Osteocyte (in vitro differentiated cells): Measurements from ENCODE around the gene BDH1. TPM values are rescaled to one million over a fixed set of nuclear protein-coding genes. Genes with fewer than 3 reads are reported as not detected.

ENCODE experiments used
- DNase-seq: peaks from one replicate; pipeline ENCODE4 v3.0.0; 2021; ENCODE audit warnings: mixed read lengths; ENCODE audit not compliant: unreplicated experiment; ENCODE audit errors: extremely low spot score
- H3K27ac Mint-ChIP-seq: one replicate; pipeline ENCODE4 v1.8.0; 2021; ENCODE audit warnings: mild to moderate bottlenecking, mixed read lengths; ENCODE audit not compliant: unreplicated experiment
- H3K27me3 Mint-ChIP-seq: one replicate; pipeline ENCODE4 v1.8.0; 2021; ENCODE audit warnings: mixed read lengths; ENCODE audit not compliant: unreplicated experiment
- H3K36me3 Mint-ChIP-seq: one replicate; pipeline ENCODE4 v1.8.0; 2021; ENCODE audit warnings: mixed read lengths; ENCODE audit not compliant: unreplicated experiment
- H3K4me1 Mint-ChIP-seq: one replicate; pipeline ENCODE4 v1.8.0; 2021; ENCODE audit warnings: mixed read lengths; ENCODE audit not compliant: unreplicated experiment
- H3K4me3 Mint-ChIP-seq: one replicate; pipeline ENCODE4 v1.8.0; 2021; ENCODE audit warnings: mild to moderate bottlenecking, moderate library complexity, mixed read lengths; ENCODE audit not compliant: unreplicated experiment
- H3K9me3 Mint-ChIP-seq: one replicate; pipeline ENCODE4 v1.8.0; 2021; ENCODE audit warnings: mixed read lengths; ENCODE audit not compliant: unreplicated experiment
- total RNA-seq: library from RNA; stranded (reverse); gene quantifications from 2 replicates; pipeline ENCODE4 v1.2.1, GENCODE V29; 2021
- TF ChIP-seq, protein P1 (sequence below): fragments of 200-600 bp; sonication (generic); IDR thresholded peaks from 2 replicates; pipeline ENCODE4 v1.5.0; 2021; ENCODE audit warnings: antibody characterized with exemption, mild to moderate bottlenecking, moderate library complexity

The BDH1 gene
- total RNA-seq, 1 donor from 2014 or later = 12.1 TPM

DNA sequence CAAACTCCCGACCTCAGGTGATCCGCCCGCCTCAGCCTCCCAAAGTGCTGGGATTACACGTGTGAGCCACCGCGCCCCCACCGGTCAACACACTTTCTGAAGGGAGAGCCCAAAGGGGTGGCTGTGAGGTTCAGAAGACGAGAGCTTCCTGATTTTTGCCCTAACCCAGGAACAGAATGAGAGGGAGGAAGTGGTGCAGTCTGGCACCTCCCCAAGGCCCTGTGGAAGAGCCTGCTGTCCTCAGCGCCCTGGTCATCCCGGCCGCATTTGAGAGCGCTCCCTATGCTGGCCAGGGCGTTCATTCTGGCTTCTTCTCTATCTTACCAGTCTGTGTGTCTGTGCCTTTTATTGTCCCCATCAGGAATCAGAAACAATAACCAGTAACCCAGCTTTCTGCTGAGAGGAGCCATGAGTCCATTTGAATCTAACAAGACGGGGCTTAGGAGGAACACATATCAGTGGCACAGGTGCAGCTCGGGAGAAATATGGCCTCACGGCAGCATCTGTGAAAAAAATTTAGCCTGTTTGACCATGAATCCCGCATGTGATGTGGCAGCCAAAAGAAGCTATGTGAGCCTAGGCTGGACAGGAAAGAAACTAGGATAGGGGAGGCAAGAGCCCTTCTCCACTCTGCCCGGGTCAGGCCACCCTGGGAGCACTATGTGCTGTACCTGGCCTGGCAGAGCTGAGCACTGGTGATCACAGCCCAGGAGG, 12.9 kb downstream of the BDH1 start:
- H3K9me3 Mint-ChIP-seq = no peaks in the 10 kb centered on the region
- peaks cover 7% of the 10 kb centered on the region for H3K4me1 Mint-ChIP-seq
- H3K27ac Mint-ChIP-seq = no peak overlapping the region
- no peak overlapping the region for H3K4me3 Mint-ChIP-seq
- TF ChIP-seq, protein P1, sequence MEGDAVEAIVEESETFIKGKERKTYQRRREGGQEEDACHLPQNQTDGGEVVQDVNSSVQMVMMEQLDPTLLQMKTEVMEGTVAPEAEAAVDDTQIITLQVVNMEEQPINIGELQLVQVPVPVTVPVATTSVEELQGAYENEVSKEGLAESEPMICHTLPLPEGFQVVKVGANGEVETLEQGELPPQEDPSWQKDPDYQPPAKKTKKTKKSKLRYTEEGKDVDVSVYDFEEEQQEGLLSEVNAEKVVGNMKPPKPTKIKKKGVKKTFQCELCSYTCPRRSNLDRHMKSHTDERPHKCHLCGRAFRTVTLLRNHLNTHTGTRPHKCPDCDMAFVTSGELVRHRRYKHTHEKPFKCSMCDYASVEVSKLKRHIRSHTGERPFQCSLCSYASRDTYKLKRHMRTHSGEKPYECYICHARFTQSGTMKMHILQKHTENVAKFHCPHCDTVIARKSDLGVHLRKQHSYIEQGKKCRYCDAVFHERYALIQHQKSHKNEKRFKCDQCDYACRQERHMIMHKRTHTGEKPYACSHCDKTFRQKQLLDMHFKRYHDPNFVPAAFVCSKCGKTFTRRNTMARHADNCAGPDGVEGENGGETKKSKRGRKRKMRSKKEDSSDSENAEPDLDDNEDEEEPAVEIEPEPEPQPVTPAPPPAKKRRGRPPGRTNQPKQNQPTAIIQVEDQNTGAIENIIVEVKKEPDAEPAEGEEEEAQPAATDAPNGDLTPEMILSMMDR = no peak
- no peaks in the 10 kb centered on the region for H3K27me3 Mint-ChIP-seq
- H3K36me3 Mint-ChIP-seq = peaks cover 2% of the 10 kb centered on the region
- no peak for DNase-seq

DNA sequence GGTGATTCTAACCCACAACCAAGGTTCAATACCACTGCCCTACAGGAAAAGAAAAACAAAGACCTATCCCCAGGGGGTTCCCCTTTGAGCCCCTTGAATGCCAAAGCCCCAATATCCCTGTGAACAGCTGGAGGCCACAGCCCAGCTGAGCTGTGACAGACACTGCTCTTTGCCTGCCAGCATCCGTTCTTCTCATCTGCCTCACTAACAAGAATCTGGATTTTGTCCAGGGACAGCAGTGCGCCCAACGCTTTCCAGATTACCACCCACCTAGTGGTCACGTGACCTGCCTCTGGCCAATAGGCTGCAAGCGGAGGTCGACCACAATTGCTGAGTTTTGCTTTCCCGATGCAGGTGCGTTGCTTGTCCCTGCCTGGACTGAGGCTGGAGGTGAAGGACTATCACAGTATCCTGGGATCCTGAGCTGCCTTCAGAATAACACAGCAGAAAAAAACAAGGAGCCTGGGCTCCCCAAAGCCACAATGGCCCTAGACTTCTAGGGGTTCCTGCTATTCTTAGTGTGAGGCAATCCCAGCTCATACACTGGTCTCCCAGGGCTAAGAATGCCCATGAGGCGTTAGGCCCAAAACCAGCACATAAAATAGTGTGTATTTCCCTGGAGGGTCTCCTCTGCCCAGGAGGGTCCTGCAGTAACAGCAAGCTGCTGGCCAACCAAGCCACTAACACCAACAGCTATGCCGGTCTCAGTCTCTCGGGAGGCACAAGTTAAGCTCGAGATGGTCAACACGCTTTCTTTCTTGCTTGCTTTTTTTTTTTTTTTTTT, 13.8 kb downstream of the BDH1 start:
- no peak overlapping the region for H3K4me3 Mint-ChIP-seq
- peaks cover 7% of the 10 kb centered on the region for H3K4me1 Mint-ChIP-seq
- TF ChIP-seq, protein P1 = no peak
- peaks cover 2% of the 10 kb centered on the region for H3K36me3 Mint-ChIP-seq
- no peak overlapping the region for H3K27ac Mint-ChIP-seq
- H3K9me3 Mint-ChIP-seq = no peaks in the 10 kb centered on the region
- H3K27me3 Mint-ChIP-seq = no peaks in the 10 kb centered on the region
- no peak for DNase-seq

DNA sequence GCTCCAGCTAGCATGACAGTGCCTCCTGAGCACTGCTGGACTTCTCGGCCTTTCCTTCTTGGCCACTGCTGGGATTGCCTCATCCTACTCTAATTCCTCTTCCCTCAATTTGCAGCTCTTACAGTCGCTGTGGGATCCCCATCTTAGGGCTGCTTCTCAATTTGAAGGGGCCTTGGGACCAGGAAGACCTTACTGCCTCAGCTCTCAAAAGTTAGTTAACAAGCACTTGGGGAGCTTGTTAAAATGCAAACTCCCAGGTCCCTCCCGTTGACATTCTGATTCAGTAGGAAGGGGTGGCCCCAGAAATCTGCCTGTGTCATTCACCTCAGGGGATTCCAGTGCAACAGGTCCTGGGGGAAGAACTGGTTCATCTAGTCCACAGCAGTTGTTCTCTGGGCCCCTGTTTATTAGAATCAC, 14.8 kb downstream of the BDH1 start:
- H3K4me1 Mint-ChIP-seq = peaks cover 7% of the 10 kb centered on the region
- peaks cover 2% of the 10 kb centered on the region for H3K36me3 Mint-ChIP-seq
- H3K4me3 Mint-ChIP-seq = no peak overlapping the region
- H3K27ac Mint-ChIP-seq = no peak overlapping the region
- H3K9me3 Mint-ChIP-seq = no peaks in the 10 kb centered on the region
- no peak for DNase-seq
- TF ChIP-seq, protein P1 = no peak
- H3K27me3 Mint-ChIP-seq = no peaks in the 10 kb centered on the region

DNA sequence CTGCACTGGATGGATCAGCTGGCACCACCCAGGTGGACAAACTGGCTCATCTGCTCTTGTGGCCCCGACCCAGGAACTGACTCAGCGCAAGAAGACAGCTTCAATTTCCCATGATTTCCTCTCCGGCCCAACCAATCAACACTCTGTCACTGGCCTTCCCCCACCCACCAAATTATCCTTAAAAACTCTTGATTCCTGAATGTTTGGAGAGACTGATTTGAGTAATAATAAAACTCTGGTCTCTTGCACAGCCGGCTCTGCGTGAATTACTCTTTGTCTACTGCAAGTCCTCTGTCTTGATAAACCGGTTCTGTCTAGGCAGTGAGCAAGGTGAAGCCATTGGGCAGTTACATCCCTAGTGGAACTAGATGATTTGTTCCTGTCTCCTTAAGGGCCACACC, 16.1 kb downstream of the BDH1 start:
- H3K4me3 Mint-ChIP-seq = no peak overlapping the region
- H3K36me3 Mint-ChIP-seq = no peaks in the 10 kb centered on the region
- H3K27ac Mint-ChIP-seq = no peak overlapping the region
- peaks cover 7% of the 10 kb centered on the region for H3K4me1 Mint-ChIP-seq
- H3K9me3 Mint-ChIP-seq = no peaks in the 10 kb centered on the region
- TF ChIP-seq, protein P1 = no peak
- H3K27me3 Mint-ChIP-seq = no peaks in the 10 kb centered on the region
- DNase-seq = no peak
